Vagina (tissue), 2 donors: ENCODE data around the gene GNRH2.

Experiments
- POLR2A ChIP-seq, 2 donors: fragments of 450-650 bp; IDR thresholded peaks; one replicate each; pipeline ENCODE4 v1.6.1; 2017; ENCODE audit warnings: antibody characterized with exemption in 2 of 2, mild to moderate bottlenecking in 2 of 2, moderate library complexity in 2 of 2
- POLR2AphosphoS5 ChIP-seq, 2 donors: sonication (generic); formaldehyde crosslinking; IDR thresholded peaks; one replicate each; pipeline ENCODE4 v1.9.0; 2017; ENCODE audit warnings: antibody characterized with exemption in 2 of 2, mild to moderate bottlenecking in 2 of 2, low read depth in 1 of 2; ENCODE audit not compliant: insufficient read depth in 1 of 2
- TF ChIP-seq, protein P1 (sequence below), 3 experiments: fragments of 450-650 bp in 2 of 3; fragments of 200-600 bp in 1 of 3; sonication (generic) in 1 of 3; IDR thresholded peaks; one replicate each; pipeline ENCODE4 v1.5.1; 2017 to 2019; ENCODE audit warnings: antibody characterized with exemption in 3 of 3, mild to moderate bottlenecking in 2 of 3, moderate library complexity in 2 of 3

DNA sequence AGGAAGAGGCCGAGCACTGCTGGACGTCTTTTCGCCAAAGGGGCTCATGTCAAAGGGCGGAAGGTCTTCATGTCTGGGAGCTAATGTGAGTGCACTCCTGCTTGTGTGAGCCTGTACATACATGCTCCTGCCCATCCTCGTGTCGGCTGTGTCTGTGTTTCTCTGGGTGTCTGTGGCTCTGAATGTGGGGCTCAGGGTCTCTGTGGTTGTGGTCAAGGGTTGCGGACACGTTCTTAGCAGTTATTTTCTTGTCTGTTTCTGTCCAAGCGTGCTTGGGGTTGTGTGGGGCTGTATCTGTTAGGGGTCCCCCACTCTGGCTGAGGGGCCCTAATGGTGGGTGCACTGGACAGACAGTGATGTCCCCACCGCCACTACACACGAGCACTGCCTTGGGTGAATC, 38.2 kb downstream of the GNRH2 start:
- TF ChIP-seq POLR2AphosphoS5 (IDR thresholded peaks at IDR 0.05; ENCODE audit: insufficient read depth in 1 of 2, low read depth in 1 of 2) (no peak), POLR2A (IDR thresholded peaks at IDR 0.05) (no peak)
- TF ChIP-seq, protein P1, sequence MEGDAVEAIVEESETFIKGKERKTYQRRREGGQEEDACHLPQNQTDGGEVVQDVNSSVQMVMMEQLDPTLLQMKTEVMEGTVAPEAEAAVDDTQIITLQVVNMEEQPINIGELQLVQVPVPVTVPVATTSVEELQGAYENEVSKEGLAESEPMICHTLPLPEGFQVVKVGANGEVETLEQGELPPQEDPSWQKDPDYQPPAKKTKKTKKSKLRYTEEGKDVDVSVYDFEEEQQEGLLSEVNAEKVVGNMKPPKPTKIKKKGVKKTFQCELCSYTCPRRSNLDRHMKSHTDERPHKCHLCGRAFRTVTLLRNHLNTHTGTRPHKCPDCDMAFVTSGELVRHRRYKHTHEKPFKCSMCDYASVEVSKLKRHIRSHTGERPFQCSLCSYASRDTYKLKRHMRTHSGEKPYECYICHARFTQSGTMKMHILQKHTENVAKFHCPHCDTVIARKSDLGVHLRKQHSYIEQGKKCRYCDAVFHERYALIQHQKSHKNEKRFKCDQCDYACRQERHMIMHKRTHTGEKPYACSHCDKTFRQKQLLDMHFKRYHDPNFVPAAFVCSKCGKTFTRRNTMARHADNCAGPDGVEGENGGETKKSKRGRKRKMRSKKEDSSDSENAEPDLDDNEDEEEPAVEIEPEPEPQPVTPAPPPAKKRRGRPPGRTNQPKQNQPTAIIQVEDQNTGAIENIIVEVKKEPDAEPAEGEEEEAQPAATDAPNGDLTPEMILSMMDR (IDR thresholded peaks at IDR 0.05), result no peak
